ENCODE data around the gene PTPRD. TPM values are rescaled to one million over a fixed set of nuclear protein-coding genes. Genes with fewer than 3 reads are reported as not detected.

The PTPRD gene
- total RNA-seq, 2 experiments from 2014 or later = 0.03 TPM; not detected in 1

DNA sequence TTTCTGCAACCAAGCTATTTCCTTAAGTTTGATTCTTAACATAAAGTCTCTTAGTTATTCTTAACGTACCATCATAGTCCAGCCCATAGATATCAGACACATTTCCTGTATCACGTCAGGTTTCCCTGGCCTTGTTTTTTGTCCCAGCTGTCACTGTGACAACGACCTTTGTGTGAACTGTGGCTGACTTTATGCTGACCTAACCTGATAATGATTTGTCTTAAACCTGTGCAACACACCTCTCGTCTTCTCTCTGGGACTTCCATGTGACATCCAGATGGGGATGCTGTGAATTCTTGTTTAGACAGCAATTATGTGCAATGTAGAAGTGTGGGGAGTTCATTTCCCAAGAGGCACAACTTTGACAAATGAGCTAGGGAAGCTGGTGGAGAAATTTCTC lies 662.8 kb downstream of the PTPRD start:
- TF ChIP-seq EZH2phosphoT487 (IDR thresholded peaks at IDR 0.05; ENCODE audit: borderline replicate concordance, low read depth, low read length) = no peak
- TF ChIP-seq, protein P1, sequence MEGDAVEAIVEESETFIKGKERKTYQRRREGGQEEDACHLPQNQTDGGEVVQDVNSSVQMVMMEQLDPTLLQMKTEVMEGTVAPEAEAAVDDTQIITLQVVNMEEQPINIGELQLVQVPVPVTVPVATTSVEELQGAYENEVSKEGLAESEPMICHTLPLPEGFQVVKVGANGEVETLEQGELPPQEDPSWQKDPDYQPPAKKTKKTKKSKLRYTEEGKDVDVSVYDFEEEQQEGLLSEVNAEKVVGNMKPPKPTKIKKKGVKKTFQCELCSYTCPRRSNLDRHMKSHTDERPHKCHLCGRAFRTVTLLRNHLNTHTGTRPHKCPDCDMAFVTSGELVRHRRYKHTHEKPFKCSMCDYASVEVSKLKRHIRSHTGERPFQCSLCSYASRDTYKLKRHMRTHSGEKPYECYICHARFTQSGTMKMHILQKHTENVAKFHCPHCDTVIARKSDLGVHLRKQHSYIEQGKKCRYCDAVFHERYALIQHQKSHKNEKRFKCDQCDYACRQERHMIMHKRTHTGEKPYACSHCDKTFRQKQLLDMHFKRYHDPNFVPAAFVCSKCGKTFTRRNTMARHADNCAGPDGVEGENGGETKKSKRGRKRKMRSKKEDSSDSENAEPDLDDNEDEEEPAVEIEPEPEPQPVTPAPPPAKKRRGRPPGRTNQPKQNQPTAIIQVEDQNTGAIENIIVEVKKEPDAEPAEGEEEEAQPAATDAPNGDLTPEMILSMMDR (conservative IDR thresholded peaks at IDR 0.05; ENCODE audit: low read length) = no peak
- no peaks in the 10 kb centered on the region for H3K9me3 ChIP-seq (ENCODE audit: low read length)
- H3K36me3 ChIP-seq (ENCODE audit: insufficient read depth, low read length) = no peaks in the 10 kb centered on the region
- no peaks in the 10 kb centered on the region for H4K20me1 ChIP-seq (ENCODE audit: insufficient read depth, low read length)
- H3K4me3 ChIP-seq (ENCODE audit: low read depth, low read length, poor library complexity, severe bottlenecking) = no peak overlapping the region
- H3K9me2 ChIP-seq (ENCODE audit: insufficient read depth, low read length) = no peaks in the 10 kb centered on the region
- H3K4me2 ChIP-seq (ENCODE audit: low read length) = no peak overlapping the region
- H3K79me2 ChIP-seq (ENCODE audit: insufficient read depth, low read depth, low read length) = no peaks in the 10 kb centered on the region
- no peaks in the 10 kb centered on the region for H3K4me1 ChIP-seq (ENCODE audit: insufficient read depth, low read length, poor library complexity, severe bottlenecking)
- no peak overlapping the region for H2AFZ ChIP-seq (ENCODE audit: low read length)
- ChIA-PET POLR2A (no interaction called here), CTCF (ENCODE audit: unreplicated experiment) (no interaction called here)
- no peak overlapping the region for H3K27ac ChIP-seq (ENCODE audit: low read depth, low read length, poor library complexity, severe bottlenecking)
- intact Hi-C loops (cut with micrococcal nuclease; ENCODE audit: unreplicated experiment) = no loop called here
- no TSS peak for BruUV-seq (replicated peaks)
- no peak for DNase-seq (ENCODE audit: low spot score)

DNA sequence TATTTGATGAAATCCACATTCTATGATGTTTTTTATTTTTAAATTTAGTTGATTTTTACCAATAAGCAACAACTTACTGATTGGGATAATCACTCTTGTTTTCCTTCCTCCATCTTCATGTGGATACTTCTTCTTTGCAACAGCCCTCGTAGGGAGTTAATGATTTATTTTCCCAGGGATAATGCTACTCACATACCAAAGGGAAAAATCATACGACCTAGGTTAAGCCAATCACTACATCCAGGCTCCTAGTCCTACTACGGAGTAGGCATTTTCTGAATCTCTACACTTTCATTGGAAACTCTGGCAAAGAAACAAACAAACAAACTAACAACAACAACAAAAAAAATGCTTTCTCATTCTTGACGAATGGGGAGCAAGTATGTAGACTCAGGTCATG lies 663.4 kb downstream of the PTPRD start:
- H3K9me2 ChIP-seq (ENCODE audit: insufficient read depth, low read length) = no peaks in the 10 kb centered on the region
- no TSS peak for BruUV-seq (replicated peaks)
- H4K20me1 ChIP-seq (ENCODE audit: insufficient read depth, low read length) = no peaks in the 10 kb centered on the region
- ChIA-PET CTCF (ENCODE audit: unreplicated experiment) (no interaction called here), POLR2A (no interaction called here)
- H3K9me3 ChIP-seq (ENCODE audit: low read length) = no peaks in the 10 kb centered on the region
- H2AFZ ChIP-seq (ENCODE audit: low read length) = no peak overlapping the region
- H3K36me3 ChIP-seq (ENCODE audit: insufficient read depth, low read length) = no peaks in the 10 kb centered on the region
- no peaks in the 10 kb centered on the region for H3K79me2 ChIP-seq (ENCODE audit: insufficient read depth, low read depth, low read length)
- intact Hi-C loops (cut with micrococcal nuclease; ENCODE audit: unreplicated experiment) = no loop called here
- no peak overlapping the region for H3K27ac ChIP-seq (ENCODE audit: low read depth, low read length, poor library complexity, severe bottlenecking)
- no peaks in the 10 kb centered on the region for H3K4me1 ChIP-seq (ENCODE audit: insufficient read depth, low read length, poor library complexity, severe bottlenecking)
- no peak overlapping the region for H3K4me3 ChIP-seq (ENCODE audit: low read depth, low read length, poor library complexity, severe bottlenecking)
- TF ChIP-seq, protein P1 (conservative IDR thresholded peaks at IDR 0.05; ENCODE audit: low read length) = no peak
- no peak for TF ChIP-seq EZH2phosphoT487 (IDR thresholded peaks at IDR 0.05; ENCODE audit: borderline replicate concordance, low read depth, low read length)
- H3K4me2 ChIP-seq (ENCODE audit: low read length) = no peak overlapping the region
- no peak for DNase-seq (ENCODE audit: low spot score)

DNA sequence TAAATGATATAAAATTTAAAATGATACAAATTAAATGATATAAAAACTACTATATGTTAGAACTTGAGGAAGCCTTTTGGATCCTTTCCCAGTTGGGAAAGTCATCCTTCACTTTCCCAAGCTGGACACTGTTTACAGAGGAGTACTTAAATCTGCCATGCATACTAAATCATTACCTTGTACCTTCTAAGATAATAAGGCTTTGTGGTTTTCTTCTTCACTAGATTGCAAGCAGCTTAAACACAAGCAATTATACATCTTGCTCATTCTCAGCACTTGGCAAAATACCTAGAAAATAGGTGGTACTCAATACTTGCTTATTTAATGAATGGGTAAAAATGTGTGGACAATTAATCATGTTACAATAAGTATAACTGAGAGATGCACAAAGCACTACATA lies 666.8 kb downstream of the PTPRD start:
- Histone ChIP-seq H2AFZ (ENCODE audit: low read length) (no peak overlapping the region), H3K4me1 (ENCODE audit: insufficient read depth, low read length, poor library complexity, severe bottlenecking) (no peaks in the 10 kb centered on the region), H3K79me2 (ENCODE audit: insufficient read depth, low read depth, low read length) (no peaks in the 10 kb centered on the region), H3K36me3 (ENCODE audit: insufficient read depth, low read length) (no peaks in the 10 kb centered on the region), H3K4me2 (ENCODE audit: low read length) (no peak overlapping the region), H3K9me2 (ENCODE audit: insufficient read depth, low read length) (no peaks in the 10 kb centered on the region), H3K9me3 (ENCODE audit: low read length) (no peaks in the 10 kb centered on the region), H3K27ac (ENCODE audit: low read depth, low read length, poor library complexity, severe bottlenecking) (no peak overlapping the region), H4K20me1 (ENCODE audit: insufficient read depth, low read length) (no peaks in the 10 kb centered on the region), H3K4me3 (ENCODE audit: low read depth, low read length, poor library complexity, severe bottlenecking) (no peak overlapping the region)
- CTCF ChIA-PET (ENCODE audit: unreplicated experiment) = interaction anchor here (0.5 to 0.9 kb wide), 2 partner anchors 340 to 477 kb away, joined by 3 read pairs; no protein-coding TSS in a partner anchor
- intact Hi-C loops (cut with micrococcal nuclease; ENCODE audit: unreplicated experiment) = no loop called here
- POLR2A ChIA-PET = interaction anchor here (0.9 to 1.0 kb wide), 4 partner anchors 25 to 471 kb away, joined by 3 read pairs; no protein-coding TSS in a partner anchor
- no peak for DNase-seq (ENCODE audit: low spot score)
- no TSS peak for BruUV-seq (replicated peaks)
- TF ChIP-seq EZH2phosphoT487 (IDR thresholded peaks at IDR 0.05; ENCODE audit: borderline replicate concordance, low read depth, low read length) = no peak
- TF ChIP-seq, protein P1 (conservative IDR thresholded peaks at IDR 0.05; ENCODE audit: low read length) = no peak

All from OCI-LY7 (cell line).